MCF 10A (cell line): Measurements from ENCODE around the gene TMEM164. TPM values are rescaled to one million over a fixed set of nuclear protein-coding genes. Genes with fewer than 3 reads are reported as not detected.

Experiments
- BruUV-seq: library from RNA; stranded (reverse); fragments of 400-500 nt; replicated peaks from 2 replicates; lab custom pipeline; 2021; lab: Mats Ljungman, UMichigan
- CTCF ChIA-PET: fragments of 300-600 bp; sonication (Branson Sonifier 250); formaldehyde crosslinking; extraction: SDS; loops from one replicate; lab custom pipeline; 2021; ENCODE audit warnings: antibody characterized with exemption, inconsistent platforms; lab: Yijun Ruan, JAX
- POLR2A ChIA-PET: fragments of 300-600, 350-650 bp; sonication (Branson Sonifier 250); formaldehyde crosslinking; extraction: SDS; loops from one replicate; lab custom pipeline; 2020; ENCODE audit warnings: antibody characterized with exemption, inconsistent platforms; lab: Yijun Ruan, JAX
- DNase-seq: peaks from one replicate; pipeline ENCODE4 v3.0.0-alpha.2; 2018; ENCODE audit not compliant: unreplicated experiment
- H3K27ac Mint-ChIP-seq: one replicate; pipeline ENCODE4 v1.8.0; 2022; ENCODE audit warnings: mild to moderate bottlenecking, low read depth, mixed read lengths; ENCODE audit not compliant: unreplicated experiment
- H3K27me3 Mint-ChIP-seq: one replicate; pipeline ENCODE4 v1.8.0; 2022; ENCODE audit warnings: mixed read lengths; ENCODE audit not compliant: insufficient read depth, unreplicated experiment
- H3K36me3 Mint-ChIP-seq: one replicate; pipeline ENCODE4 v1.8.0; 2022; ENCODE audit warnings: mild to moderate bottlenecking, moderate library complexity, mixed read lengths; ENCODE audit not compliant: insufficient read depth, unreplicated experiment
- H3K4me1 Mint-ChIP-seq: one replicate; pipeline ENCODE4 v1.8.0; 2022; ENCODE audit warnings: mixed read lengths; ENCODE audit not compliant: insufficient read depth, unreplicated experiment
- H3K4me3 Mint-ChIP-seq: one replicate; pipeline ENCODE4 v1.8.0; 2022; ENCODE audit warnings: mild to moderate bottlenecking, moderate library complexity, mixed read lengths; ENCODE audit not compliant: unreplicated experiment
- H3K9me3 Mint-ChIP-seq: one replicate; pipeline ENCODE4 v1.8.0; 2022; ENCODE audit warnings: mixed read lengths; ENCODE audit not compliant: unreplicated experiment
- CTCF ChIP-seq: fragments of 200-600 bp; IDR thresholded peaks from one replicate; pipeline ENCODE4 v1.8.0; 2022; ENCODE audit warnings: antibody characterized with exemption, mild to moderate bottlenecking; ENCODE audit not compliant: unreplicated experiment
- intact Hi-C: fragments of 100-400 bp; cut with micrococcal nuclease; formaldehyde crosslinking; loops from 2 replicates; pipeline ENCODE4 v1.14.1; 2022
- total RNA-seq: library from RNA; stranded (reverse); gene quantifications from 2 replicates; pipeline ENCODE4 v1.2.3, GENCODE V29; 2022

Gene TMEM164
- total RNA-seq, 1 experiment from 2014 or later = 39.2 TPM

- Mint-ChIP-seq H3K27me3 (peaks cover 32% of the 10 kb centered on the region), H3K4me1 (peaks cover 11% of the 10 kb centered on the region), H3K36me3 (peaks cover 26% of the 10 kb centered on the region), H3K9me3 (peaks cover 11% of the 10 kb centered on the region), H3K4me3 (no peak overlapping the region), H3K27ac (peak overlapping the region; percentile 55)
- intact Hi-C loops = loop anchor here (2.0 kb wide), 1 partner anchor 117 kb away; no protein-coding TSS in a partner anchor
- POLR2A ChIA-PET = interaction anchor here (1.2 to 1.6 kb wide), 3 partner anchors 57 to 141 kb away, joined by 3 to 5 read pairs (median 3); partner anchors contain the start of gene TMEM164
- no TSS peak for BruUV-seq
- peak; percentile 48 for DNase-seq
- CTCF ChIA-PET = interaction anchor here (0.6 to 1.9 kb wide), 6 partner anchors 15 to 657 kb away, joined by 3 to 10 read pairs (median 4); no protein-coding TSS in a partner anchor
- TF ChIP-seq CTCF = no peak
These were observed 140.7 kb downstream of the TMEM164 start for GRCh38 chrX:110143454-110144210.

GRCh38 chrX:110145311-110145710 is 142.4 kb downstream of the TMEM164 start:
- DNase-seq = no peak
- Mint-ChIP-seq H3K4me1 (peaks cover 11% of the 10 kb centered on the region), H3K9me3 (peaks cover 11% of the 10 kb centered on the region), H3K27me3 (peaks cover 49% of the 10 kb centered on the region), H3K27ac (peak overlapping the region; percentile 25), H3K4me3 (no peak overlapping the region), H3K36me3 (peaks cover 35% of the 10 kb centered on the region)
- ChIA-PET CTCF (interaction anchor here (0.6 to 4.4 kb wide), 7 partner anchors 9 to 510 kb away, joined by 3 to 72 read pairs (median 3); no protein-coding TSS in a partner anchor), POLR2A (interaction anchor here (1.6 kb wide), 1 partner anchor 85 kb away, joined by 3 read pairs; no protein-coding TSS in a partner anchor)
- TF ChIP-seq CTCF = no peak
- no TSS peak for BruUV-seq
- intact Hi-C loops = loop anchor here (5.0 kb wide), 2 partner anchors 143 to 433 kb away; partner anchors contain the start of gene TMEM164

GRCh38 chrX:110145854-110146253 is 142.9 kb downstream of the TMEM164 start:
- peak; percentile 46 for DNase-seq
- intact Hi-C loops = loop anchor here (1.0 to 5.0 kb wide), 4 partner anchors 100 to 434 kb away; partner anchors contain the start of gene TMEM164
- peaks cover 35% of the 10 kb centered on the region for H3K36me3 Mint-ChIP-seq
- BruUV-seq = no TSS peak
- peaks cover 51% of the 10 kb centered on the region for H3K27me3 Mint-ChIP-seq
- CTCF ChIA-PET = interaction anchor here (0.6 to 4.4 kb wide), 31 partner anchors 10 to 1633 kb away, joined by 3 to 72 read pairs (median 5); no protein-coding TSS in a partner anchor
- POLR2A ChIA-PET = interaction anchor here (0.8 to 1.6 kb wide), 7 partner anchors 59 to 257 kb away, joined by 3 to 9 read pairs (median 4); partner anchors contain the start of gene TMEM164
- H3K27ac Mint-ChIP-seq = peak overlapping the region; percentile 25
- no peak overlapping the region for H3K4me3 Mint-ChIP-seq
- peak; percentile 44 for TF ChIP-seq CTCF
- peaks cover 11% of the 10 kb centered on the region for H3K4me1 Mint-ChIP-seq
- H3K9me3 Mint-ChIP-seq = peaks cover 11% of the 10 kb centered on the region

DNA sequence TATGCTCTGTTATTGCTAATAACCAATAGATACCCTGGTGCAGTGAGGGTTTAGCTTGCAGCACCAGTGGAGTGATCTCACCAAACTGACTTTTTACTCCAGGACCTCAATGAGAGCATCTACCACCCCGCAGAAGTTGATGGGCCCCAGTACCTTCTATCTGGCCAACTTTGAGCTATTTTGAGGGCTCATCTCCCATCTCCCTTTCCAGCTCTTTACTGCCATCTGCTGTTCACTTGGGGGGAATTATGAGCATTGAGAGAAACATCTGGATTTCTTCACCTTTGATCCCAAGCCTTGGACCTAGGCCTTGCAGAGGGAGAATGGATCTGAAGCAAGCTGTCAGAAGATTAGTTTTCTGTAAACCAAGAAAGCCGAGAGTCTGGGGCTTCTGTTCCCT is 143.6 kb downstream of the TMEM164 start:
- BruUV-seq = no TSS peak
- peak; percentile 79 for DNase-seq
- H3K9me3 Mint-ChIP-seq = peaks cover 5% of the 10 kb centered on the region
- POLR2A ChIA-PET = interaction anchor here (0.8 to 1.6 kb wide), 8 partner anchors 25 to 256 kb away, joined by 3 to 9 read pairs (median 4); partner anchors contain the start of gene TMEM164
- peaks cover 11% of the 10 kb centered on the region for H3K4me1 Mint-ChIP-seq
- intact Hi-C loops = loop anchor here (1.0 to 5.0 kb wide), 4 partner anchors 100 to 434 kb away; partner anchors contain the start of gene TMEM164
- H3K36me3 Mint-ChIP-seq = peaks cover 35% of the 10 kb centered on the region
- CTCF ChIA-PET = interaction anchor here (0.6 to 4.4 kb wide), 39 partner anchors 9 to 1634 kb away, joined by 3 to 72 read pairs (median 4); no protein-coding TSS in a partner anchor
- H3K27ac Mint-ChIP-seq = no peak overlapping the region
- TF ChIP-seq CTCF = peak; percentile 51
- H3K4me3 Mint-ChIP-seq = no peak overlapping the region
- peaks cover 46% of the 10 kb centered on the region for H3K27me3 Mint-ChIP-seq
